Lower leg skin (tissue), 3 donors: Measurements from ENCODE around the gene FBXO39.

Experiments used
- CTCF ChIP-seq, 3 donors: fragments of 450-650 bp; IDR thresholded peaks; one replicate each; pipeline ENCODE4 v1.5.1; 2016; ENCODE audit warnings: antibody characterized with exemption in 3 of 3, mild to moderate bottlenecking in 3 of 3, moderate library complexity in 2 of 3
- POLR2A ChIP-seq, 2 donors: fragments of 450-650 bp; IDR thresholded peaks; one replicate each; pipeline ENCODE4 v1.6.1; 2016 to 2017; ENCODE audit warnings: antibody characterized with exemption in 2 of 2, mild to moderate bottlenecking in 1 of 2, moderate library complexity in 1 of 2

- TF ChIP-seq CTCF (IDR thresholded peaks at IDR 0.05) (no peak), POLR2A (IDR thresholded peaks at IDR 0.05) (no peak)
Measured at GRCh38 chr17:6789146-6789545, 13.1 kb downstream of the FBXO39 start.
